Mucosa of descending colon (tissue), 3 donors: ENCODE data around the gene ADAP1. TPM values are rescaled to one million over a fixed set of nuclear protein-coding genes. Genes with fewer than 3 reads are reported as not detected.

Source experiments
- ATAC-seq: fragments of 200-7000 bp; cut with Tn5 transposase; one replicate; pipeline ENCODE4 v1.9.1; 2020; ENCODE audit warnings: mild to moderate bottlenecking, moderate library complexity
- DNase-seq, 3 donors: peaks; one replicate each; pipeline ENCODE4 v3.0.0-alpha.2; 2020
- H3K36me3 ChIP-seq: fragments of 200-600 bp; one replicate; pipeline ENCODE4 v1.8.0; 2021; ENCODE audit warnings: low read depth, mild to moderate bottlenecking
- H3K4me1 ChIP-seq: fragments of 200-600 bp; one replicate; pipeline ENCODE4 v1.8.0; 2021; ENCODE audit warnings: low read depth, mild to moderate bottlenecking
- H3K4me3 ChIP-seq: fragments of 200-600 bp; one replicate; pipeline ENCODE4 v1.8.0; 2021; ENCODE audit warnings: mild to moderate bottlenecking
- H3K9me3 ChIP-seq: fragments of 200-600 bp; one replicate; pipeline ENCODE4 v1.8.0; 2021; ENCODE audit warnings: mild to moderate bottlenecking
- intact Hi-C, 2 donors: fragments of 100-400 bp; cut with DNase I in 1 of 2; cut with micrococcal nuclease in 1 of 2; formaldehyde crosslinking; loops; one replicate each; pipeline versions ENCODE4 v1.11.0 to v1.11.1; 2022; cut with DNase I, micrococcal nuclease
- total RNA-seq, 3 donors: library from RNA; stranded (reverse); fragmentation: NEBNext Ultra II Directional in 2 of 3; extraction: Animal tissue kit (Norgen Biotek cat#: 25700) in 2 of 3; gene quantifications; one replicate each; pipeline versions ENCODE4 v1.2.1 to v1.2.4, GENCODE V29; 2021 to 2023
- TF ChIP-seq, protein P1 (sequence below): fragments of 200-600 bp; IDR thresholded peaks from one replicate; pipeline ENCODE4 v1.8.0; 2022; ENCODE audit warnings: antibody characterized with exemption, mild to moderate bottlenecking
- donor health status: DM: no; HTN: no; CAD: no; lungs with moderate emphysema.
- donor health status: DM: no; HTN: no; CAD: no.
- donor health status: DM: no; HTN: yes; CAD: no.

ADAP1 gene
- total RNA-seq, 3 donors from 2014 or later = 80.7 to 153 (median 98.8) TPM

DNA sequence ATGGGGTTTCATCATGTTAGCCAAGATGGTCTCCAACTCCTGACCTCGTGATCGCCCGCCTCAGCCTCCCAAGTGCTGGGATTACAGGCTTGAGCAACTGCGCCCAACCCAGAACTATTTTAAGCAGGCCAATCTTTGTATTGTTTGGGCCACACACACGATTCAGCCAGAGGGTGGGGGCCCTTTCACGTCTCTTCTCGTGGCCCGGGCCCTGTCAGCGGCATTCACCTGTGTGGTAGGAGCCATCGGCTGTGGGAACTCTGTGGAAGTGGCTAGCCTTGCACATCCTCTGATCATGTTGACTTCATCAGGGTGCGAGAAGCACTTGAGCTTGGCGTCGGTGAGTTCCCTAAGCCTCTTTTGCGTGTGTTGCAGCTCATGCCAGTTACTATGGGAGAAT, 105.3 kb downstream of the ADAP1 start:
- no peak for DNase-seq
- ATAC-seq = no peak
- TF ChIP-seq, protein P1, sequence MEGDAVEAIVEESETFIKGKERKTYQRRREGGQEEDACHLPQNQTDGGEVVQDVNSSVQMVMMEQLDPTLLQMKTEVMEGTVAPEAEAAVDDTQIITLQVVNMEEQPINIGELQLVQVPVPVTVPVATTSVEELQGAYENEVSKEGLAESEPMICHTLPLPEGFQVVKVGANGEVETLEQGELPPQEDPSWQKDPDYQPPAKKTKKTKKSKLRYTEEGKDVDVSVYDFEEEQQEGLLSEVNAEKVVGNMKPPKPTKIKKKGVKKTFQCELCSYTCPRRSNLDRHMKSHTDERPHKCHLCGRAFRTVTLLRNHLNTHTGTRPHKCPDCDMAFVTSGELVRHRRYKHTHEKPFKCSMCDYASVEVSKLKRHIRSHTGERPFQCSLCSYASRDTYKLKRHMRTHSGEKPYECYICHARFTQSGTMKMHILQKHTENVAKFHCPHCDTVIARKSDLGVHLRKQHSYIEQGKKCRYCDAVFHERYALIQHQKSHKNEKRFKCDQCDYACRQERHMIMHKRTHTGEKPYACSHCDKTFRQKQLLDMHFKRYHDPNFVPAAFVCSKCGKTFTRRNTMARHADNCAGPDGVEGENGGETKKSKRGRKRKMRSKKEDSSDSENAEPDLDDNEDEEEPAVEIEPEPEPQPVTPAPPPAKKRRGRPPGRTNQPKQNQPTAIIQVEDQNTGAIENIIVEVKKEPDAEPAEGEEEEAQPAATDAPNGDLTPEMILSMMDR = no peak
- intact Hi-C loops = no loop called here
- Histone ChIP-seq H3K36me3 (peaks cover 10% of the 10 kb centered on the region), H3K4me3 (no peak overlapping the region), H3K9me3 (no peaks in the 10 kb centered on the region), H3K4me1 (no peaks in the 10 kb centered on the region)

Other genes starting within 250 kb of the ADAP1 start
- 10 to 100 TPM; 29.4 to 43.0 (median 30.9) TPM for gene DNAAF5, start 228.0 kb downstream of the ADAP1 start, total RNA-seq
- gene PRKAR1B, start 227.4 kb downstream of the ADAP1 start, total RNA-seq = 10 to 100 TPM; 10.1 to 24.5 (median 24.4) TPM
- 100 to 1,000 TPM; 151 to 179 (median 164) TPM for gene SUN1, start 122.2 kb downstream of the ADAP1 start, total RNA-seq
- 10 to 100 TPM; 36.9 to 48.8 (median 48.2) TPM for gene GET4, start 78.1 kb downstream of the ADAP1 start, total RNA-seq
- 10 to 100 TPM; 14.9 to 20.9 (median 15.8) TPM for gene COX19, start 20.9 kb upstream of the ADAP1 start, total RNA-seq
- 1 to 10 TPM in 2 of 3 donors, under 1 TPM in 1; 0.47 to 2.3 (median 2.1) TPM for gene CYP2W1, start 28.5 kb upstream of the ADAP1 start, total RNA-seq
- 10 to 100 TPM in 1 of 3 donors, 1 to 10 TPM in 2; 3.5 to 13.0 (median 5.7) TPM for gene GPR146, start 89.9 kb upstream of the ADAP1 start, total RNA-seq
- gene GPER1, start 133.4 kb upstream of the ADAP1 start, total RNA-seq = 10 to 100 TPM in 1 of 3 donors, 1 to 10 TPM in 2; 7.9 to 14.7 (median 9.8) TPM
- 10 to 100 TPM; 39.3 to 49.9 (median 45.3) TPM for gene ZFAND2A, start 205.5 kb upstream of the ADAP1 start, total RNA-seq